Gastroesophageal sphincter (tissue), 3 donors: ENCODE measurements around the gene CCL16.

ENCODE experiments used
- EP300 ChIP-seq: sonication (generic); formaldehyde crosslinking; IDR thresholded peaks from one replicate; pipeline ENCODE4 v1.6.1; 2017; ENCODE audit warnings: antibody characterized with exemption, mild to moderate bottlenecking
- POLR2A ChIP-seq, 2 donors: fragments of 450-650 bp; IDR thresholded peaks; one replicate each; pipeline ENCODE4 v1.6.1; 2017; ENCODE audit warnings: antibody characterized with exemption in 2 of 2, mild to moderate bottlenecking in 2 of 2, moderate library complexity in 1 of 2
- POLR2AphosphoS5 ChIP-seq: sonication (generic); formaldehyde crosslinking; IDR thresholded peaks from one replicate; pipeline ENCODE4 v1.6.1; 2017; ENCODE audit warnings: antibody characterized with exemption
- TF ChIP-seq, protein P1 (sequence below), 4 experiments: fragments of 200-600 bp in 2 of 4; fragments of 450-650 bp in 2 of 4; sonication (generic) in 1 of 4; IDR thresholded peaks; one replicate each; pipeline ENCODE4 v1.5.1; 2017 to 2019; ENCODE audit warnings: antibody characterized with exemption in 4 of 4, mild to moderate bottlenecking in 2 of 4, moderate library complexity in 2 of 4

DNA sequence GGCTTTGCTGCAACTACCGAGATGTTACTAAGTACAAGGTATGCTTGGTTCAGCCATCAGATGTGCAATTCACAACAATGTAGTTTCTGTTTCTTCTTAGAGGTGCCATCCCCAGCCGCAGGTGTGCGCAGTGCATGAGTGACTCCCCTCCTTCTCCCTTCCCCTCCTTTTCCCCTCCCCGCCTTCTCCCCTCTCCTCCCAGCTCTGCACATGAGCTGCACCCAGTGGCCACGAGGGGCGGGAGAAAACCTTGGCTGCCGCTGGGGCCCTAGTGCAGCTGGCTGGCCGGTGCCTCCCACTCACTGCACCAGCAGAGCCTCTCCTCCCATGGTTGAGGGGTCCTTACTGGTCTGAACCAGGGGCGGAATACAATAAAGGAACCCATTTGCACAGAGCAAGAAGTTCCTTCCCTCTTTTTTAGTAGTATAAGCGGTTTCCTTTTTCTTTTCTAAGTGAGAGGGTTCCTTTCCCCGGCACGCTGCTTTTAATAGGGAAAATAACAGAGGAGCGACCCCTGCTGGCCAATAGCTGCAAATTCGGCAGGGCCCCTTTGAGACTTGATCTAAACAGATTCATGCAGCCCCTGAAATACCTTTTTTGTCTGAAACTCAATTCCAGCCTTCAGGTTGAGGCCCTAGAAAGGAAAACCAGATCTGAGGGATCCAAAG, 27.8 kb upstream of the CCL16 start:
- TF ChIP-seq, protein P1, sequence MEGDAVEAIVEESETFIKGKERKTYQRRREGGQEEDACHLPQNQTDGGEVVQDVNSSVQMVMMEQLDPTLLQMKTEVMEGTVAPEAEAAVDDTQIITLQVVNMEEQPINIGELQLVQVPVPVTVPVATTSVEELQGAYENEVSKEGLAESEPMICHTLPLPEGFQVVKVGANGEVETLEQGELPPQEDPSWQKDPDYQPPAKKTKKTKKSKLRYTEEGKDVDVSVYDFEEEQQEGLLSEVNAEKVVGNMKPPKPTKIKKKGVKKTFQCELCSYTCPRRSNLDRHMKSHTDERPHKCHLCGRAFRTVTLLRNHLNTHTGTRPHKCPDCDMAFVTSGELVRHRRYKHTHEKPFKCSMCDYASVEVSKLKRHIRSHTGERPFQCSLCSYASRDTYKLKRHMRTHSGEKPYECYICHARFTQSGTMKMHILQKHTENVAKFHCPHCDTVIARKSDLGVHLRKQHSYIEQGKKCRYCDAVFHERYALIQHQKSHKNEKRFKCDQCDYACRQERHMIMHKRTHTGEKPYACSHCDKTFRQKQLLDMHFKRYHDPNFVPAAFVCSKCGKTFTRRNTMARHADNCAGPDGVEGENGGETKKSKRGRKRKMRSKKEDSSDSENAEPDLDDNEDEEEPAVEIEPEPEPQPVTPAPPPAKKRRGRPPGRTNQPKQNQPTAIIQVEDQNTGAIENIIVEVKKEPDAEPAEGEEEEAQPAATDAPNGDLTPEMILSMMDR (IDR thresholded peaks at IDR 0.05): peak in 1 of 4 experiments; percentile 13
- TF ChIP-seq EP300 (no peak), POLR2A (IDR thresholded peaks at IDR 0.05) (no peak), POLR2AphosphoS5 (no peak)
